GM21529 (cell line): ENCODE data around the gene DET1.

Experiments
- ATAC-seq: cut with Tn5 transposase; IDR thresholded peaks from one replicate; pipeline ENCODE4 v1.9.1; 2021; ENCODE audit not compliant: unreplicated experiment

The DET1 gene

GRCh38 chr15:88467935-88468528, 78.4 kb downstream of the DET1 start:
- ATAC-seq, result no peak

- peak; percentile 88 for ATAC-seq
Measured at GRCh38 chr15:88467073-88467934, 79.2 kb downstream of the DET1 start, which contains the start of the genes MRPL46 and MRPS11. Gene MRPL46 (minus strand): TSS chr15:88467388. CDS start chr15:88467377, 11 bp downstream. Gene MRPS11 (plus strand): TSS chr15:88467708. CDS start chr15:88467718, 10 bp downstream.

GRCh38 chr15:88465633-88466224, 80.8 kb downstream of the DET1 start:
- no peak for ATAC-seq

GRCh38 chr15:88463870-88464532, 82.5 kb downstream of the DET1 start:
- ATAC-seq, result no peak
